ENCODE measurements around the gene SYT17.

SYT17 gene

DNA sequence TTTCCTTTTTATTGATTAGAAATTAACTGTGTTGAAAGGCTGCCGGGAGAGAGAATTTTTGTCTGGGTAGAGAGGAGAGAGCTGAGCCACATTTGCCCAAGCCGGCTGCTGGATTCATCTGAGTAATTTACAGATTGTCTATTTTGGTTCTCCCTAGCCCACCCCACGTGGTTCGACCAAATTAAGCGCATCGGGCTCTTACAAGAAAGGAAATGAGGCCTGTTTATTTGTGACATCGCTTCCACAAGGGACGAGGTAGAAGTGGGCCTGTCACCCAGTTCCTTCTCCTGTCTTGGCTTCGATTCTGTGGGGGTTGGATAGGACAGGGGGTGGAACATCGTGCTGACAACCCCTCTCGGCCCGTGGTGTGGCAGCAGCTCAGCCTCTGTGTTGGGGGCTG is 42.9 kb downstream of the SYT17 start:
- TF ChIP-seq, protein P1, sequence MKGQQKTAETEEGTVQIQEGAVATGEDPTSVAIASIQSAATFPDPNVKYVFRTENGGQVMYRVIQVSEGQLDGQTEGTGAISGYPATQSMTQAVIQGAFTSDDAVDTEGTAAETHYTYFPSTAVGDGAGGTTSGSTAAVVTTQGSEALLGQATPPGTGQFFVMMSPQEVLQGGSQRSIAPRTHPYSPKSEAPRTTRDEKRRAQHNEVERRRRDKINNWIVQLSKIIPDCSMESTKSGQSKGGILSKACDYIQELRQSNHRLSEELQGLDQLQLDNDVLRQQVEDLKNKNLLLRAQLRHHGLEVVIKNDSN (IDR thresholded peaks at IDR 0.05), result no peak
- TF ChIP-seq EGR1 (IDR thresholded peaks at IDR 0.05), result no peak

GRCh38 chr16:19212059-19212458 is 44.0 kb downstream of the SYT17 start:
- TF ChIP-seq, protein P2, sequence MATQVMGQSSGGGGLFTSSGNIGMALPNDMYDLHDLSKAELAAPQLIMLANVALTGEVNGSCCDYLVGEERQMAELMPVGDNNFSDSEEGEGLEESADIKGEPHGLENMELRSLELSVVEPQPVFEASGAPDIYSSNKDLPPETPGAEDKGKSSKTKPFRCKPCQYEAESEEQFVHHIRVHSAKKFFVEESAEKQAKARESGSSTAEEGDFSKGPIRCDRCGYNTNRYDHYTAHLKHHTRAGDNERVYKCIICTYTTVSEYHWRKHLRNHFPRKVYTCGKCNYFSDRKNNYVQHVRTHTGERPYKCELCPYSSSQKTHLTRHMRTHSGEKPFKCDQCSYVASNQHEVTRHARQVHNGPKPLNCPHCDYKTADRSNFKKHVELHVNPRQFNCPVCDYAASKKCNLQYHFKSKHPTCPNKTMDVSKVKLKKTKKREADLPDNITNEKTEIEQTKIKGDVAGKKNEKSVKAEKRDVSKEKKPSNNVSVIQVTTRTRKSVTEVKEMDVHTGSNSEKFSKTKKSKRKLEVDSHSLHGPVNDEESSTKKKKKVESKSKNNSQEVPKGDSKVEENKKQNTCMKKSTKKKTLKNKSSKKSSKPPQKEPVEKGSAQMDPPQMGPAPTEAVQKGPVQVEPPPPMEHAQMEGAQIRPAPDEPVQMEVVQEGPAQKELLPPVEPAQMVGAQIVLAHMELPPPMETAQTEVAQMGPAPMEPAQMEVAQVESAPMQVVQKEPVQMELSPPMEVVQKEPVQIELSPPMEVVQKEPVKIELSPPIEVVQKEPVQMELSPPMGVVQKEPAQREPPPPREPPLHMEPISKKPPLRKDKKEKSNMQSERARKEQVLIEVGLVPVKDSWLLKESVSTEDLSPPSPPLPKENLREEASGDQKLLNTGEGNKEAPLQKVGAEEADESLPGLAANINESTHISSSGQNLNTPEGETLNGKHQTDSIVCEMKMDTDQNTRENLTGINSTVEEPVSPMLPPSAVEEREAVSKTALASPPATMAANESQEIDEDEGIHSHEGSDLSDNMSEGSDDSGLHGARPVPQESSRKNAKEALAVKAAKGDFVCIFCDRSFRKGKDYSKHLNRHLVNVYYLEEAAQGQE (IDR thresholded peaks at IDR 0.05; ENCODE audit: low read depth), result no peak
- no peak for TF ChIP-seq CREB1 (IDR thresholded peaks at IDR 0.05; ENCODE audit: low read depth)
- no peak for TF ChIP-seq FOXM1 (IDR thresholded peaks at IDR 0.05; ENCODE audit: borderline replicate concordance, low read depth)
- no peak for TF ChIP-seq TAF1 (IDR thresholded peaks at IDR 0.05; ENCODE audit: low read depth)
- TF ChIP-seq TCF12 (IDR thresholded peaks at IDR 0.05; ENCODE audit: low read depth), result no peak
- no peak for TF ChIP-seq ZBTB7A (IDR thresholded peaks at IDR 0.05; ENCODE audit: low read depth)
- no peak for TF ChIP-seq YY1 (IDR thresholded peaks at IDR 0.05; ENCODE audit: low read depth)
- TF ChIP-seq MAX (IDR thresholded peaks at IDR 0.05), result no peak
- no peak for TF ChIP-seq NFIC (IDR thresholded peaks at IDR 0.05)
- no peak for TF ChIP-seq EGR1 (IDR thresholded peaks at IDR 0.05)
- no peak for TF ChIP-seq RAD21 (IDR thresholded peaks at IDR 0.05; ENCODE audit: low read depth)
- no peak for TF ChIP-seq CEBPB (IDR thresholded peaks at IDR 0.05)

DNA sequence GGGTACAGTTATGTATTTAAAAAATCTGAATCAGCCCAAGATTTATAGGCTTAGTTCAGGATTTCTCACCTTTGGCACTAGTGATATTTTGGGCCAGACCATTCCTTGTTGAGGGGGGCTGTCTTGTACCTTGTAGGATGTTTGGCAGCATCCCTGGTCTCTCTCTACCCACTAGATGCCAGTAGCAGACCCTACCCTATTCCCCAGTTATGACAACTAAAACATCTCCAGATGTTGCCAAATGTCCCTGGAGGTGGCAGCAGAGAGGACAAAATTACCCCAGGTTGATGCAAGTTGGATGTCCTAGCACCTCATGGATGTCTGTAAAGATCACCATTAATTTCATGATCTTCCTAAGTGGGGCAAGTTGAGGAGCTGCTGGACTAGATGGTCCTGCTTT is 45.8 kb downstream of the SYT17 start:
- TF ChIP-seq MAX (IDR thresholded peaks at IDR 0.05) (no peak), EP300 (IDR thresholded peaks at IDR 0.05; ENCODE audit: borderline replicate concordance) (no peak), RAD21 (IDR thresholded peaks at IDR 0.05; ENCODE audit: low read depth) (peak; percentile 40), NFIC (IDR thresholded peaks at IDR 0.05) (no peak), FOXM1 (IDR thresholded peaks at IDR 0.05; ENCODE audit: borderline replicate concordance, low read depth) (no peak)
- TF ChIP-seq, protein P2 (IDR thresholded peaks at IDR 0.05; ENCODE audit: low read depth), result no peak
- TF ChIP-seq, protein P1 (IDR thresholded peaks at IDR 0.05), result no peak

DNA sequence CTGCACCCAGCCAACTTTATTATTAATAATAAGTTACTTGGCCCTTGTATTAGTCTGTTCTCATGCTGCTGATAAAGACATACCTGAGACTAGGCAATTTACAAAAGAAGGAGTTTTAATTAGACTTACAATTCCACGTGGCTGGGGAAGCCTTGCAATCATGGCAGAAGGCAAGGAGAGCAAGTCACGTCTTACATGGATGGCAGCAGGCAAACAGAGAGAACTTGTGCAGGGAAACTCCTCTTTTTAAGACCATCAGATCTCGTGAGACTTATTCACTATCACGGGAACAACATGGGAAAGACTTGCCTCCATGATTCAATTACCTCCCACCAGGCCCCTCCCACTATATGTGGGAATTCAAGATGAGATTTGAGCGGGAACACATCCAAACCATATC is 47.7 kb downstream of the SYT17 start:
- TF ChIP-seq RAD21 (IDR thresholded peaks at IDR 0.05; ENCODE audit: low read depth), result no peak
- TF ChIP-seq EGR1 (IDR thresholded peaks at IDR 0.05), result no peak

GRCh38 chr16:19218581-19218980 is 50.5 kb downstream of the SYT17 start:
- TF ChIP-seq CEBPB (IDR thresholded peaks at IDR 0.05) (no peak), NFIC (IDR thresholded peaks at IDR 0.05) (no peak), ZBTB7A (IDR thresholded peaks at IDR 0.05; ENCODE audit: low read depth) (no peak), YY1 (IDR thresholded peaks at IDR 0.05; ENCODE audit: low read depth) (no peak), MAX (IDR thresholded peaks at IDR 0.05) (no peak), CREB1 (IDR thresholded peaks at IDR 0.05; ENCODE audit: low read depth) (no peak), FOXM1 (IDR thresholded peaks at IDR 0.05; ENCODE audit: borderline replicate concordance, low read depth) (no peak), EGR1 (IDR thresholded peaks at IDR 0.05) (no peak), TAF1 (IDR thresholded peaks at IDR 0.05; ENCODE audit: low read depth) (no peak), RAD21 (IDR thresholded peaks at IDR 0.05; ENCODE audit: low read depth) (no peak), EP300 (IDR thresholded peaks at IDR 0.05; ENCODE audit: borderline replicate concordance) (no peak), TCF12 (IDR thresholded peaks at IDR 0.05; ENCODE audit: low read depth) (no peak)
- TF ChIP-seq, protein P2 (IDR thresholded peaks at IDR 0.05; ENCODE audit: low read depth), result no peak
- TF ChIP-seq, protein P1 (IDR thresholded peaks at IDR 0.05), result no peak
